Panc1 (cell line): Measurements from ENCODE around the gene PPP1R7.

Experiments used
- TF ChIP-seq, protein P1 (sequence below), 2 experiments: IDR thresholded peaks; 2 replicates each; pipeline ENCODE4 v1.6.1; 2011 to 2012; ENCODE audit warnings: low read depth in 2 of 2, control low read depth in 1 of 2, low read length in 1 of 2, mild to moderate bottlenecking in 1 of 2, moderate library complexity in 1 of 2; ENCODE audit not compliant: insufficient read depth in 1 of 2
- TF ChIP-seq, protein P2 (sequence below): fragments of 450-650 bp; IDR thresholded peaks from 2 replicates; pipeline ENCODE4 v1.5.1; 2017; ENCODE audit warnings: mild to moderate bottlenecking

DNA sequence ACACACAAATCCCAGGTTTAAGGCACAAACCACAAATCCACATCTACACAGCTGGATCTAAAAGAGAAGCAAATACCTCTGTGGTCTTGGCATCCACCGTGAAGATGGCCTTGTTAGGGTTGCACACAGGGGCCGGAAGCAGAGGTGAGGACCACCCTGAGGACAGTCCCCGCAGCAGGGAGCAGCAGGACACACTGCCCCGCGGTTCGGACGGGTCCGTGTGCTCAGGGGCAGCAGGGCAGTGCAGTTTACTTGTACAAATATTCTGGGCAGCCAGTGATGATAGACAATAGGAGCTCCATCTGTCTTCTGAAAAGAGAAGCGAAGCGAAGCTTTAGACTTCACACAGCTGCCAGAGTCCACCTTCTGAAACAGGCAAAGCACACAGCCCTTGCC is 9.8 kb upstream of the PPP1R7 start:
- TF ChIP-seq, protein P1, sequence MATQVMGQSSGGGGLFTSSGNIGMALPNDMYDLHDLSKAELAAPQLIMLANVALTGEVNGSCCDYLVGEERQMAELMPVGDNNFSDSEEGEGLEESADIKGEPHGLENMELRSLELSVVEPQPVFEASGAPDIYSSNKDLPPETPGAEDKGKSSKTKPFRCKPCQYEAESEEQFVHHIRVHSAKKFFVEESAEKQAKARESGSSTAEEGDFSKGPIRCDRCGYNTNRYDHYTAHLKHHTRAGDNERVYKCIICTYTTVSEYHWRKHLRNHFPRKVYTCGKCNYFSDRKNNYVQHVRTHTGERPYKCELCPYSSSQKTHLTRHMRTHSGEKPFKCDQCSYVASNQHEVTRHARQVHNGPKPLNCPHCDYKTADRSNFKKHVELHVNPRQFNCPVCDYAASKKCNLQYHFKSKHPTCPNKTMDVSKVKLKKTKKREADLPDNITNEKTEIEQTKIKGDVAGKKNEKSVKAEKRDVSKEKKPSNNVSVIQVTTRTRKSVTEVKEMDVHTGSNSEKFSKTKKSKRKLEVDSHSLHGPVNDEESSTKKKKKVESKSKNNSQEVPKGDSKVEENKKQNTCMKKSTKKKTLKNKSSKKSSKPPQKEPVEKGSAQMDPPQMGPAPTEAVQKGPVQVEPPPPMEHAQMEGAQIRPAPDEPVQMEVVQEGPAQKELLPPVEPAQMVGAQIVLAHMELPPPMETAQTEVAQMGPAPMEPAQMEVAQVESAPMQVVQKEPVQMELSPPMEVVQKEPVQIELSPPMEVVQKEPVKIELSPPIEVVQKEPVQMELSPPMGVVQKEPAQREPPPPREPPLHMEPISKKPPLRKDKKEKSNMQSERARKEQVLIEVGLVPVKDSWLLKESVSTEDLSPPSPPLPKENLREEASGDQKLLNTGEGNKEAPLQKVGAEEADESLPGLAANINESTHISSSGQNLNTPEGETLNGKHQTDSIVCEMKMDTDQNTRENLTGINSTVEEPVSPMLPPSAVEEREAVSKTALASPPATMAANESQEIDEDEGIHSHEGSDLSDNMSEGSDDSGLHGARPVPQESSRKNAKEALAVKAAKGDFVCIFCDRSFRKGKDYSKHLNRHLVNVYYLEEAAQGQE (IDR thresholded peaks at IDR 0.05; ENCODE audit: insufficient read depth in 1 of 2, low read depth in 2 of 2, low read length in 1 of 2), result no peak
- TF ChIP-seq, protein P2, sequence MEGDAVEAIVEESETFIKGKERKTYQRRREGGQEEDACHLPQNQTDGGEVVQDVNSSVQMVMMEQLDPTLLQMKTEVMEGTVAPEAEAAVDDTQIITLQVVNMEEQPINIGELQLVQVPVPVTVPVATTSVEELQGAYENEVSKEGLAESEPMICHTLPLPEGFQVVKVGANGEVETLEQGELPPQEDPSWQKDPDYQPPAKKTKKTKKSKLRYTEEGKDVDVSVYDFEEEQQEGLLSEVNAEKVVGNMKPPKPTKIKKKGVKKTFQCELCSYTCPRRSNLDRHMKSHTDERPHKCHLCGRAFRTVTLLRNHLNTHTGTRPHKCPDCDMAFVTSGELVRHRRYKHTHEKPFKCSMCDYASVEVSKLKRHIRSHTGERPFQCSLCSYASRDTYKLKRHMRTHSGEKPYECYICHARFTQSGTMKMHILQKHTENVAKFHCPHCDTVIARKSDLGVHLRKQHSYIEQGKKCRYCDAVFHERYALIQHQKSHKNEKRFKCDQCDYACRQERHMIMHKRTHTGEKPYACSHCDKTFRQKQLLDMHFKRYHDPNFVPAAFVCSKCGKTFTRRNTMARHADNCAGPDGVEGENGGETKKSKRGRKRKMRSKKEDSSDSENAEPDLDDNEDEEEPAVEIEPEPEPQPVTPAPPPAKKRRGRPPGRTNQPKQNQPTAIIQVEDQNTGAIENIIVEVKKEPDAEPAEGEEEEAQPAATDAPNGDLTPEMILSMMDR, result no peak
